ENCODE measurements around the gene CYP24A1. TPM values are rescaled to one million over a fixed set of nuclear protein-coding genes. Genes with fewer than 3 reads are reported as not detected.

CYP24A1 gene
- total RNA-seq, 2 experiments from 2014 or later = 0.40 to 0.58 TPM

DNA sequence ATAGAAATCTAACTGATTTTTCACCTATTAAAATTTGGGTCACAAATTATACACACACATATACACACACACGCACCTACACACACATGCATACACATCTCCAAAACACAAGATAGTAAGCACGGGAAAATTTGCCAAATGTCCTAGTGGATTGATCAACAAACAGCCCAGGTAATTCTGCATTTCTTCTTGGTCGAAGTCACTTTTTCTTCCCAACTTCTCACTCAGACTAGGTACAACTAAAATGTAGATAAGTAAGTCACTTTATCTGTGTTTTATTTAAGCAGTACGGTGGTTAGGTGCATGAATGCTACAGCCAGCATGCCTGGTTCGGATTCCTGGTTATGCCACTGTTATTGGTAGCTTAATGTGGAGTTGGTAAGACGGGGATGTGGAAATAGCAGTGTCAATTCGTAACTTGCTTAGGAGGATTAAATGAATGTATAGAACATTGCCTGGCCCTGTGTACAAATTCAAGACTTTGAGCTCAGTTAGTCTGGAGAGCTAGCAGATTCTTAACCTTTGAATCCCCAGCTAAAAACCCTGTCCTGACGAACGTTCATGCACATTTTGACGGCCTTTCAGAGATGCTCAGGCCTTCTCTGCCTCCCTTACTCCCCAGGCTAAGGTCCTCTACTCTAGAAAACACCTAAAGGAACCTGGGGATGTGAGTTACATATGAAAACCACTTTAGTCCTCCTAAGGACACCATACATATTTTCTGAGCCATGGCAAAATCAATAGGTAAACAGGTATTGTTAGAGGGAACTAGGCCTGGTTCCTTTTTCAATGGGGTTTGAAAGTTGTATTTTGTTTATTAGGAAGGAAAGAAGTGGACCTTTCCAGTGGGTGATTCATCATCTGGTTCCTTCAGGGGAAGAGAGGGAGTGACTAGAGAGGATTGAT is 50.9 kb downstream of the CYP24A1 start:
- Mint-ChIP-seq H3K27ac (no peak overlapping the region), H3K9me3 (no peaks in the 10 kb centered on the region), H3K4me1 (peaks cover 1% of the 10 kb centered on the region), H3K36me3 (no peaks in the 10 kb centered on the region), H3K4me3 (no peak overlapping the region), H3K27me3 (no peaks in the 10 kb centered on the region)
- ATAC-seq (ENCODE audit: low read depth) (no peak), DNase-seq (no peak)
- POLR2A ChIA-PET = no interaction called here

GRCh38 chr20:54122189-54122588 is 51.6 kb downstream of the CYP24A1 start:
- H3K27me3 Mint-ChIP-seq = no peaks in the 10 kb centered on the region
- no peaks in the 10 kb centered on the region for H3K36me3 Mint-ChIP-seq
- peaks cover 1% of the 10 kb centered on the region for H3K4me1 Mint-ChIP-seq
- H3K4me3 Mint-ChIP-seq = no peak overlapping the region
- ATAC-seq (ENCODE audit: low read depth) (no peak), DNase-seq (no peak)
- POLR2A ChIA-PET = no interaction called here
- H3K9me3 Mint-ChIP-seq = no peaks in the 10 kb centered on the region
- H3K27ac Mint-ChIP-seq = no peak overlapping the region

DNA sequence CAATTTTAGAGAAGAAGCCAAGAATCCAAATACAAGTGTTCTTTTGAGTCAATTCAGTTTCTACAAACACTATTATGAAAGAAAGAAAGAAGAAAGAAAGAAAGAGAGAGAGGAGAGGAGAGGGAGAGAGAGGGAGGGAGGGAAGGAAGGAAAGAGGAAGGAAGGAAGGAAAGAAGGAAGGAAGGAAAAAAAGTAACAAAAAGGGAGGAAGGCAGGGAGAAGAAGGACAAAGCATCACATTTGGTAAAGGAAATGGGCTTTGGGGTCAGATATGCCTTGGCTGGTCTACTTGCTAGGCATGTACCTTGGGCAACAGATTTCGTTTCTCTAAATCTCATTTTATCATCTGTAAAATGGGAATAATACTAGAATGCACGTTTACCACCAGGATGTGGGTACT is 54.0 kb downstream of the CYP24A1 start:
- Mint-ChIP-seq H3K27ac (no peak overlapping the region), H3K9me3 (no peaks in the 10 kb centered on the region), H3K27me3 (no peaks in the 10 kb centered on the region), H3K4me1 (peaks cover 1% of the 10 kb centered on the region), H3K4me3 (no peak overlapping the region), H3K36me3 (no peaks in the 10 kb centered on the region)
- POLR2A ChIA-PET = no interaction called here
- ATAC-seq (ENCODE audit: low read depth) (no peak), DNase-seq (no peak)

DNA sequence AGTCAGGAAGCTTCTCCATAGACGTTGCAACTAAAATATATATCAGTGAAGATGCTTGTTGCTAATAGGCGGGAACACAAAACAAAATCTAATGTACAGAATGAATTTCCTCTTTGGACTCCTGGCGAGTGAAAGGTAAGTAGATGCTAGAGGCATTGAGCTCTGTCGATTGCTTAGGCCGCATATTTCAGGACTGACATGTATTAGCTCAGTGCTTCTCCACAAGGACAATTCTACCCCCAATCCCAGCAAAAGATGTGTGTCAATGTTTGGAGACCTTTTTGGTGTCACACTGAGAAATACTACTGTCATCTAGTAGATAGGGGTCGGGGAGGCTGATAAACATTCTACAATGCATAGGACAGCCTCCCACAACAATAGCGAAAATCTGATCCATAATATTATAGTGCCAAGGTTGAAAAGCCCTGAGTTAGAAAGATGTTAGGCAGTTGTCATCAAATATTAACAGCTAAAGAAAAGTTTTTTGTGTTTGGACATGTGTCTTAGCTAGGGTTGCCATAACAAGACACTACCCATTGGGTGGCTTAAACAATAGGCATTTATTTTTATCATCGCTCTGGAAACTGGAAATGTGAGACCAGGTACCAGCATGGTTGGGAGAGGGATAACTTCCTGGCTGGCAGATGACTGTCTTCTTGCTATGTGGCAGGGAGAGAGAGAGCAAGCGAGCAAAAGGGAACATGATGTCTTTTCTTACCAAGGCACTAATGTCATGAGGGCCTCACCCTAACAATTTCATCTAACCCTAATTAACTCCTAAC is 55.4 kb downstream of the CYP24A1 start:
- no peak for ATAC-seq (ENCODE audit: low read depth)
- Mint-ChIP-seq H3K36me3 (no peaks in the 10 kb centered on the region), H3K27me3 (no peaks in the 10 kb centered on the region), H3K9me3 (no peaks in the 10 kb centered on the region), H3K4me3 (no peak overlapping the region), H3K27ac (no peak overlapping the region), H3K4me1 (peaks cover 1% of the 10 kb centered on the region)
- POLR2A ChIA-PET = no interaction called here
- DNase-seq = no peak

DNA sequence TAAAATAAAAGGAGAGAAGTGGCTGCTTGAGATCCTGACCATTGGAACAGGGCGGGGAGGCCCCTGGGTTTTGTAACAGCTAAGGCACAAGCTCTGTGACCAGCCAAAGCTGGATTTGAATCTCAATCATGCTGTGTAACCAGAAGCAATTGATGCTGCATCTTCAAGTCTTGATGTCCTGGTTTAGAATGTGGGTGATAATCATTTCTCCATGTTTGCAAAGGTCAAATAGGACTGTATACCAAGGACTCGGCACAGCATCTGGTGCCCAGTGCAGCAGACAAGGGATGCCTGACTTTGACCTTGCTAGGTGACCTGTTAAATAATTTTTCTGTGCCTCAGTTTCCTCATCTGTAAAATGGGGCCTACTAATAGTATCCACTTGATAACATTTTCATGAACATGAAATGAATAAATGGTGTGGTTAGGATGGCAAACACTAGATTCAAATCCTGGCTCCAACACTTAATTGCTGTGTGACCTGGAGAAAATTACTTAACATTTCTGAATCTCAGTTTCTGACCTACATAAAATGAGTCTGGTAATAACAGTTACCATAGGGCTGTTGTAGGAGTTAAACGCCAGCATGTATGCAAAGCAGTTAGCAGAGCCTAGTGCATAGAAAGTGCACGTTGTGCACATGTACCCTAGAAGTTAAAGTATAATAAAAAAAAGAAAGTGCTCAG is 57.1 kb downstream of the CYP24A1 start:
- Mint-ChIP-seq H3K4me1 (no peaks in the 10 kb centered on the region), H3K36me3 (no peaks in the 10 kb centered on the region), H3K9me3 (no peaks in the 10 kb centered on the region), H3K27ac (no peak overlapping the region), H3K4me3 (no peak overlapping the region), H3K27me3 (no peaks in the 10 kb centered on the region)
- ATAC-seq (ENCODE audit: low read depth) = no peak
- POLR2A ChIA-PET = no interaction called here
- DNase-seq = no peak

DNA sequence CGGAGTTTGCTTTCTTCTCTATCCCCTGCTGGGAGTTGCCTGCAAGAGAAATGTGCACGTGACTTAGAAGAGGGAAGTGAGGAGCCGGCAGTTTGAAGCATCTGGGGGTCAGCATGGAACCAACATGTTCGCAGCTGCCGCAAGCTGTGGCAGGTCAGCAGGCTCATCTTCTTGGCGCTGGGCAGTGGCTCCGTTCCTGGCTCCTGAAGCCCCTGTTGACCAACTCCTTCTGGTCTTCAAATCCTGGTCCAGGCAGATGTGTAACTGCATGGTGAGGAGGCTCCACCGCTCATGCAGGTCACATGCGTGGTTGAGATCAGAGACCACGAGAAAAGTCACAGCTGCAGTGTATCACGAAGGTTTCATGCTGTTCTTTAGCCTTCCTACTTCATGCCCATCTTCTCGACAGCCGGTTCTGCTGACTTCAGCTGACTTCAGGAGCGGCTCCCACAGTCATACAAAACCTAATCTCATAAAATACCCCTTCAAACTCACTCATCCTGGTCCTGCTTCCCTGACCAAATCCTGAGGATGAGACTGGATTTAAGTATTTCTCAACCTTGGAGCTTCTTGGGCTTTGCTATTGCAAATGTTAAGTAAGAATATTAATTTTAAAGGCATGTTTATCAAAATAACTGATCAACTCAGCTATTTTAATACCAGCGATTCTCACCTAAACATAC is 58.5 kb downstream of the CYP24A1 start:
- H3K27me3 Mint-ChIP-seq = no peaks in the 10 kb centered on the region
- no peak overlapping the region for H3K4me3 Mint-ChIP-seq
- POLR2A ChIA-PET = no interaction called here
- H3K27ac Mint-ChIP-seq = no peak overlapping the region
- H3K36me3 Mint-ChIP-seq = no peaks in the 10 kb centered on the region
- H3K9me3 Mint-ChIP-seq = peaks cover 1% of the 10 kb centered on the region
- no peaks in the 10 kb centered on the region for H3K4me1 Mint-ChIP-seq
- DNase-seq (no peak), ATAC-seq (ENCODE audit: low read depth) (no peak)

DNA sequence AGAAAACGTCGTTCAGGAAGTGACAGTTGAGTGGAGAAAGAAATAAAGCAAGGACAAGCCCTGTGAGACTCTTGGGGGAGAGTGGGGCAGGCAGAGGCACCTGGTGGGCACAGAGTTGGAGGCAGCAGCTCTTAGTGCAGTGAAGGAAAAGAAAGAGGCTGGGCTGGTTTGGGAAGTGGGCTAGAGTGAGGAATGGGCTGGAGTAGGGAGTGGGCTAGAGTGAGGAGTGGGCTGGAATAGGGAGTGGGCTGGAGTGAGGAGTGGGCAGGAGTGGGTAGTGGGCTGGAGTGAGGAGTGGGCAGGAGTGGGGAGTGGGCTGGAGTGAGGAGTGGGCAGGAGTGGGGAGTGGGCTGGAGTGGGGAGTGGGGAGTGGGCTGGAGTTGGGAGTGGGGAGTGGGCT is 59.7 kb downstream of the CYP24A1 start:
- H3K4me3 Mint-ChIP-seq = no peak overlapping the region
- peaks cover 1% of the 10 kb centered on the region for H3K9me3 Mint-ChIP-seq
- POLR2A ChIA-PET = no interaction called here

GRCh38 chr20:54113566-54113965 is 60.2 kb downstream of the CYP24A1 start:
- H3K4me3 Mint-ChIP-seq = no peak overlapping the region
- no peak overlapping the region for H3K27ac Mint-ChIP-seq
- no peaks in the 10 kb centered on the region for H3K4me1 Mint-ChIP-seq
- H3K27me3 Mint-ChIP-seq = no peaks in the 10 kb centered on the region
- DNase-seq (no peak), ATAC-seq (ENCODE audit: low read depth) (no peak)
- no peaks in the 10 kb centered on the region for H3K36me3 Mint-ChIP-seq
- POLR2A ChIA-PET = no interaction called here
- H3K9me3 Mint-ChIP-seq = peaks cover 1% of the 10 kb centered on the region

More for the DNA sequence above, 59.7 kb downstream of the CYP24A1 start:
- no peaks in the 10 kb centered on the region for H3K4me1 Mint-ChIP-seq
- H3K36me3 Mint-ChIP-seq = no peaks in the 10 kb centered on the region
- H3K27me3 Mint-ChIP-seq = no peaks in the 10 kb centered on the region
- H3K27ac Mint-ChIP-seq = no peak overlapping the region
- ATAC-seq (ENCODE audit: low read depth) (no peak), DNase-seq (no peak)

- ATAC-seq (ENCODE audit: low read depth) (no peak), DNase-seq (no peak)
- Mint-ChIP-seq H3K27ac (no peak overlapping the region), H3K4me1 (no peaks in the 10 kb centered on the region), H3K9me3 (peaks cover 1% of the 10 kb centered on the region), H3K4me3 (no peak overlapping the region), H3K27me3 (no peaks in the 10 kb centered on the region), H3K36me3 (no peaks in the 10 kb centered on the region)
- POLR2A ChIA-PET = no interaction called here
These were observed 61.4 kb downstream of the CYP24A1 start for GRCh38 chr20:54112221-54112884.

DNA sequence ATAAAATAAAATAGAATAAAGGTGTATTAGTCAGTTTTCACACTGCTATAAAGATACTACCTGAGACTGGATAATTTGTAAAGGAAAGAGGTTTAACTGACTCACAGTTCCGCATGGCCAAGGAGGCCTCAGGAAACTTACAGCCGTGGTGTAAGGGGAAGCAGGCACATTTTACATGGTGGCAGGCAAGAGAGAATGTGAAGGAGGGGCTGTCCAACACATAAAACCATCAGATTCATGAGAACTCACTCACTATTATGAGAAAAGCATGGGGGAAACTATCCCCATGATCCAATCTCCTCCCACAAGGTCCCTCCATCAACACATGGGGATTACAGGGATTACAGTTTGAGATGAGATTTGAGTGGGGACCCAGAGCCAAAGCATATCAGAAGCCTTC is 62.3 kb downstream of the CYP24A1 start:
- H3K9me3 Mint-ChIP-seq = peaks cover 1% of the 10 kb centered on the region
- ATAC-seq (ENCODE audit: low read depth) = no peak
- no peaks in the 10 kb centered on the region for H3K36me3 Mint-ChIP-seq
- H3K4me1 Mint-ChIP-seq = no peaks in the 10 kb centered on the region
- no peak overlapping the region for H3K27ac Mint-ChIP-seq
- H3K4me3 Mint-ChIP-seq = no peak overlapping the region
- H3K27me3 Mint-ChIP-seq = no peaks in the 10 kb centered on the region
- POLR2A ChIA-PET = no interaction called here
- no peak for DNase-seq

DNA sequence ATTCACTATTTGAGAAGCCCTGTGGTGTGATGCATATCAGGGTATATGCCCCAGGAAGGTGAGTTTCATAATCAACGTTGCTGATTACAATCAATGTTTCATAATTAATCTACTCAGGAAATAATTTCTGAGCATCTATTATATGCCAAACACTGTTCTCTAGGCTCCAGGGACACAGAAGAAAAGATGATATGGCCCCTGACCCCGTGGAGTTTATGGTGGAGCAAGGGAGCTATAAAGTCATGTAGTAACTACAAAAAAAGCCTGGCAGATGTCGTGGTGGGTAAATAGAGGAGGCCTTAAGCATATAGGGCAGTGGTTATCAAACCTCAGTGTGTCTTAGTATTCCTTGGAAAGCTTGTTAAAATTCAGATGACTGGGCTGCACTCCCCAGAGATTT is 63.3 kb downstream of the CYP24A1 start:
- no peaks in the 10 kb centered on the region for H3K36me3 Mint-ChIP-seq
- ATAC-seq (ENCODE audit: low read depth) = no peak
- H3K27ac Mint-ChIP-seq = no peak overlapping the region
- H3K4me1 Mint-ChIP-seq = no peaks in the 10 kb centered on the region
- POLR2A ChIA-PET = no interaction called here
- no peak overlapping the region for H3K4me3 Mint-ChIP-seq
- no peak for DNase-seq
- no peaks in the 10 kb centered on the region for H3K27me3 Mint-ChIP-seq
- peaks cover 1% of the 10 kb centered on the region for H3K9me3 Mint-ChIP-seq

DNA sequence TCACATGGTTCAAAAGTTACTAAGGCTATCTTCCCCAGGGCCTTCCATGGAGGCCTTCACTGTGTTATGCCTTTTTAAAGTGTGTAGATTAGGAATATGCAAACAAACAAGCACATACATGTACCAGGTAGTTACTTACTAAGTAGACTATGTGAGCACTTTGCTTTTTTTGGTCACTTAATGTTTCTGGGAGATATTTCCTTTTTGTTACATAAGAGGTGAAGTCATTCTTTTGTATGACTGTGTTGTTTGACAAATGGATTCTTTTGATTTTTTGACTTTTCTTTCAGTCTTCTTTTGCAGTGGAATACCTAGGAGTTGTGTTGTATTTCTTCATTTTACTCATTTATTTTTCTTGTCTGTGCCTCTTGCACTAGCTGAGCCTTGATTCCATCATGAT is 63.7 kb downstream of the CYP24A1 start:
- DNase-seq (no peak), ATAC-seq (ENCODE audit: low read depth) (no peak)
- H3K4me3 Mint-ChIP-seq = no peak overlapping the region
- no peaks in the 10 kb centered on the region for H3K36me3 Mint-ChIP-seq
- H3K27me3 Mint-ChIP-seq = no peaks in the 10 kb centered on the region
- POLR2A ChIA-PET = no interaction called here
- no peak overlapping the region for H3K27ac Mint-ChIP-seq
- no peaks in the 10 kb centered on the region for H3K4me1 Mint-ChIP-seq
- peaks cover 1% of the 10 kb centered on the region for H3K9me3 Mint-ChIP-seq

GRCh38 chr20:54108817-54109216 is 65.0 kb downstream of the CYP24A1 start:
- POLR2A ChIA-PET = no interaction called here
- Mint-ChIP-seq H3K4me1 (no peaks in the 10 kb centered on the region), H3K27me3 (no peaks in the 10 kb centered on the region), H3K27ac (no peak overlapping the region), H3K36me3 (no peaks in the 10 kb centered on the region), H3K9me3 (peaks cover 1% of the 10 kb centered on the region), H3K4me3 (no peak overlapping the region)
- ATAC-seq (ENCODE audit: low read depth) (no peak), DNase-seq (no peak)

Data from activated naive CD8-positive, alpha-beta T cell treated with anti-CD3 and anti-CD28 coated beads, Interleukin-2, amount 10 ng/mL, durations not matched to agents 7 days and 5 days (primary cell).